Neuronal stem cell (in vitro differentiated cells): ENCODE measurements around the gene MYLK4.

Source experiments
- DNase-seq: peaks from one replicate; pipeline ENCODE4 v3.0.0-alpha.2; 2013; ENCODE audit warnings: low spot score
- H2AFZ ChIP-seq: one replicate; pipeline ENCODE4 v1.6.1; 2013; ENCODE audit warnings: mild to moderate bottlenecking, low read length, inconsistent platforms
- H2AK5ac ChIP-seq: 2 replicates; pipeline ENCODE4 v1.6.1; 2013; ENCODE audit warnings: low read depth, mild to moderate bottlenecking, inconsistent platforms, low read length, moderate library complexity, mixed read lengths
- H2BK120ac ChIP-seq: 2 replicates; pipeline ENCODE4 v1.6.1; 2013; ENCODE audit warnings: low read depth, mild to moderate bottlenecking, inconsistent platforms, low read length, moderate library complexity, mixed read lengths
- H2BK12ac ChIP-seq: one replicate; pipeline ENCODE4 v1.6.1; 2013; ENCODE audit warnings: low read length, inconsistent platforms
- H2BK15ac ChIP-seq: 2 replicates; pipeline ENCODE4 v1.6.1; 2013; ENCODE audit warnings: mild to moderate bottlenecking, low read length, inconsistent platforms, mixed read lengths
- H2BK5ac ChIP-seq: one replicate; pipeline ENCODE4 v1.6.1; 2013; ENCODE audit warnings: inconsistent platforms, mild to moderate bottlenecking, low read length, moderate library complexity
- H3K14ac ChIP-seq: one replicate; pipeline ENCODE4 v1.6.1; 2013; ENCODE audit warnings: low read length, inconsistent platforms
- H3K18ac ChIP-seq: 2 replicates; pipeline ENCODE4 v1.6.1; 2013; ENCODE audit warnings: low read length, inconsistent platforms
- H3K23ac ChIP-seq: 2 replicates; pipeline ENCODE4 v1.6.1; 2013; ENCODE audit warnings: low read depth, mild to moderate bottlenecking, mixed read lengths, low read length, inconsistent platforms; ENCODE audit not compliant: poor library complexity
- H3K27ac ChIP-seq: replicated peaks from 3 replicates; pipeline ENCODE4 v1.5.1; 2013; ENCODE audit warnings: low read length, inconsistent platforms
- H3K27me3 ChIP-seq, 3 experiments: 2 replicates each; pipeline ENCODE4 v1.6.1; 2013; ENCODE audit warnings: low read length in 3 of 3, mild to moderate bottlenecking in 2 of 3, inconsistent platforms in 1 of 3, low read depth in 1 of 3, mixed read lengths in 1 of 3, moderate library complexity in 1 of 3; ENCODE audit not compliant: control insufficient read depth in 3 of 3, insufficient read depth in 3 of 3
- H3K36me3 ChIP-seq, 2 donors: replicated peaks in 1 of 2; 2 replicates each; pipeline ENCODE4 v1.6.1; 2013; ENCODE audit warnings: low read length in 2 of 2; ENCODE audit not compliant: control insufficient read depth in 2 of 2, insufficient read depth in 2 of 2
- H3K4ac ChIP-seq: 2 replicates; pipeline ENCODE4 v1.6.1; 2013; ENCODE audit warnings: inconsistent platforms, mild to moderate bottlenecking, low read length, moderate library complexity
- H3K4me1 ChIP-seq, 2 donors: 1 replicate in 1 of 2; 2 replicates in 1 of 2; pipeline ENCODE4 v1.6.1; 2013; ENCODE audit warnings: low read length in 2 of 2, low read depth in 1 of 2; ENCODE audit not compliant: control insufficient read depth in 2 of 2, insufficient read depth in 1 of 2
- H3K4me2 ChIP-seq: one replicate; pipeline ENCODE4 v1.6.1; 2013; ENCODE audit warnings: mild to moderate bottlenecking, low read length, inconsistent platforms; ENCODE audit not compliant: insufficient read depth, poor library complexity, severe bottlenecking
- H3K4me3 ChIP-seq, 2 donors: 2 replicates each; pipeline ENCODE4 v1.5.1; 2013; ENCODE audit warnings: low read length in 2 of 2, mild to moderate bottlenecking in 2 of 2, inconsistent platforms in 1 of 2, moderate library complexity in 1 of 2
- H3K79me1 ChIP-seq: one replicate; pipeline ENCODE4 v1.6.1; 2013; ENCODE audit warnings: low read depth, mild to moderate bottlenecking, inconsistent platforms, low read length, moderate library complexity
- H3K9ac ChIP-seq: one replicate; pipeline ENCODE4 v1.6.1; 2013; ENCODE audit warnings: mild to moderate bottlenecking, low read depth, low read length, inconsistent platforms; ENCODE audit not compliant: poor library complexity
- H3K9me3 ChIP-seq, 2 donors: replicated peaks in 1 of 2; 2 replicates each; pipeline versions ENCODE3 to v1.6.1; 2013; ENCODE audit warnings: low read length in 2 of 2, mild to moderate bottlenecking in 2 of 2, inconsistent platforms in 1 of 2, low read depth in 1 of 2, mixed read lengths in 1 of 2, moderate library complexity in 1 of 2; ENCODE audit not compliant: control insufficient read depth in 2 of 2, insufficient read depth in 1 of 2
- H4K8ac ChIP-seq: one replicate; pipeline ENCODE4 v1.6.1; 2013; ENCODE audit warnings: low read depth, mild to moderate bottlenecking, inconsistent platforms, low read length, moderate library complexity
- H4K91ac ChIP-seq: one replicate; pipeline ENCODE4 v1.6.1; 2013; ENCODE audit warnings: low read length, low read depth, mild to moderate bottlenecking, inconsistent platforms; ENCODE audit not compliant: poor library complexity
- WGBS, 2 donors: extraction: QIAGEN DNeasy Blood & Tissue Kit; methylation state at CpG; one replicate each; pipeline ENCODE4 v1.1.7; 2013; ENCODE audit warnings: missing lambda C conversion rate in 2 of 2, mixed read lengths in 1 of 2; ENCODE audit not compliant: insufficient read length in 2 of 2, insufficient replicate concordance in 1 of 2; ENCODE audit errors: extremely low coverage in 2 of 2; 5-methylcytosine and 5-hydroxymethylcytosine counted together

Gene MYLK4

DNA sequence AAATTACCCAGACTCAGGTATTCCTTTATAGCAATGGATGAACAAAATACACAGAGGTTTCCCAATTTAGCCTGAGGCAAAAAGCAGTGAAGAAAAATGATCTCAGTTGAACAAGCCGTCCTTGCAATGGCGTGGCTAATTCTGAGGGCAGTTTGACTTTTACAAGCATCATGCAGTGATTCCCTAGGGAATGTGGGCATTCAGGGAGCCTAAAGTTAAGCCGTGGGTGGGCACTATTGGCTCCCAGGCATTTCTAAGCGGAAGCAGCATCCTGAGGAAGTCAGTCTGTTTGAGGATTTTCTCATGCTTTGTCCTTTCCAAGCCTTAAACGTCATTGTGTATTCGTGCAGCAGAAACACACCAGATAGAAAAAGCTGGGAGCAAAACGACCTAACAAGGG is 133.9 kb downstream of the MYLK4 start:
- no peak overlapping the region for H3K4me2 ChIP-seq
- peaks cover 0 to 5% (median 0%) of the 10 kb centered on the region in 3 experiments for H3K27me3 ChIP-seq
- H2AK5ac ChIP-seq: no peak overlapping the region
- no peak overlapping the region for H3K14ac ChIP-seq
- no peaks in the 10 kb centered on the region for H3K4me1 ChIP-seq
- H2AFZ ChIP-seq: no peak overlapping the region
- H3K23ac ChIP-seq: no peak overlapping the region
- no peak overlapping the region for H3K18ac ChIP-seq
- no peaks in the 10 kb centered on the region for H3K79me1 ChIP-seq
- no CpG with 5 or more reads among the region's 7 CpGs for WGBS, 2 donors
- no peak overlapping the region for H3K27ac ChIP-seq
- no peak overlapping the region for H4K91ac ChIP-seq
- no peaks in the 10 kb centered on the region for H3K36me3 ChIP-seq
- no peak overlapping the region for H3K4me3 ChIP-seq
- H3K9me3 ChIP-seq: no peaks in the 10 kb centered on the region
- H3K9ac ChIP-seq: no peak overlapping the region
- no peak for DNase-seq
- no peak overlapping the region for H2BK15ac ChIP-seq
- no peak overlapping the region for H2BK120ac ChIP-seq
- no peak overlapping the region for H2BK12ac ChIP-seq
- no peak overlapping the region for H2BK5ac ChIP-seq
- no peak overlapping the region for H3K4ac ChIP-seq
- no peak overlapping the region for H4K8ac ChIP-seq

DNA sequence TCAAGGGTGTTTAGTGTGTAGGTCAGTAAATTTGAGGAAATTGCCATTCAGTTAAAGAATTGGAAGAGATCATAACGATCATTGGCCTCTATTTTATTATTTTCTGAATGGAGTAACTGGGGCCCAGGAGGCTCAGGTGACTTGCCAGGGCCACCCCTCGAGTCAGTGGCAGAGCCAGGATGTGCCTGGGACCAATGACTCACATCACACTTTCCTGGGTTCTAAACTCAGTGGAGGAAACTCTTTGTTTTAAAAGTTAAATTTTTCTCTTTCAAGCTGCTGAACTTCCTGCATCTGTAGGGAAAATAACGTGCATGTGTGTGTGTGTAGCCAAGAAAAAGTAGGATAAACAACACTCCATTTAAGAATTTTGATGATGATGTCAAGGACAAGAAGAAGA is 135.5 kb downstream of the MYLK4 start:
- Histone ChIP-seq H2BK120ac (no peak overlapping the region), H3K27ac (no peak overlapping the region), H3K9me3 (no peaks in the 10 kb centered on the region), H3K4me1 (no peaks in the 10 kb centered on the region), H3K4ac (no peak overlapping the region), H3K4me3 (no peak overlapping the region), H3K9ac (no peak overlapping the region), H3K36me3 (no peaks in the 10 kb centered on the region), H3K18ac (no peak overlapping the region), H4K8ac (no peak overlapping the region), H3K14ac (no peak overlapping the region), H2AK5ac (no peak overlapping the region), H3K4me2 (no peak overlapping the region), H3K23ac (no peak overlapping the region), H2BK12ac (no peak overlapping the region), H3K79me1 (no peaks in the 10 kb centered on the region), H4K91ac (no peak overlapping the region), H2BK5ac (no peak overlapping the region), H3K27me3 (peaks cover 0 to 1% (median 0%) of the 10 kb centered on the region in 3 experiments), H2AFZ (no peak overlapping the region), H2BK15ac (no peak overlapping the region)
- no CpG with 5 or more reads among the region's 3 CpGs for WGBS, 2 donors
- no peak for DNase-seq

DNA sequence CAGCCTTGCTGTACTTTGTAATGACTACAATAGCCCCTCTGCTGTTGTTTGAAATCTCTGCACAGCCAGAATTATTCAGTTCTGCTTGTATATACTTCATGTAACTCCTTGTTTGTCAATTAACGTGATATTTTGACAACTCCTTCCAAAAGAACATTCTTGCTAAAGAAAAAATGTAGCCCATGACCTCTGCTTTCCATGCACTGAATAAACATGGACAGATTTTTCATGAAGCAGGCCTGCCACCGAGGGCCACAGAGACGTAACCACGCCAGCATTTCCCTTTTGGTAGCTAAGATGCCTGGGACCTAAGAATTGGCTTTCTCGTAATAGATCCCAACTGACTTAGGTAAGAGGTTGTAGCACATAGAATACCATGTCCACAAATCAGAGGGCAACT is 135.9 kb downstream of the MYLK4 start:
- Histone ChIP-seq H3K4me1 (no peaks in the 10 kb centered on the region), H3K27me3 (no peaks in the 10 kb centered on the region), H3K23ac (no peak overlapping the region), H3K9me3 (no peaks in the 10 kb centered on the region), H3K14ac (no peak overlapping the region), H3K4me3 (no peak overlapping the region), H3K4me2 (no peak overlapping the region), H4K8ac (no peak overlapping the region), H2BK12ac (no peak overlapping the region), H3K79me1 (no peaks in the 10 kb centered on the region), H3K18ac (no peak overlapping the region), H3K36me3 (no peaks in the 10 kb centered on the region), H2AK5ac (no peak overlapping the region), H4K91ac (no peak overlapping the region), H3K4ac (no peak overlapping the region), H2BK5ac (no peak overlapping the region), H3K27ac (no peak overlapping the region), H3K9ac (no peak overlapping the region), H2BK120ac (no peak overlapping the region), H2AFZ (no peak overlapping the region), H2BK15ac (no peak overlapping the region)
- no CpG with 5 or more reads among the region's 5 CpGs for WGBS, 2 donors
- DNase-seq: no peak

DNA sequence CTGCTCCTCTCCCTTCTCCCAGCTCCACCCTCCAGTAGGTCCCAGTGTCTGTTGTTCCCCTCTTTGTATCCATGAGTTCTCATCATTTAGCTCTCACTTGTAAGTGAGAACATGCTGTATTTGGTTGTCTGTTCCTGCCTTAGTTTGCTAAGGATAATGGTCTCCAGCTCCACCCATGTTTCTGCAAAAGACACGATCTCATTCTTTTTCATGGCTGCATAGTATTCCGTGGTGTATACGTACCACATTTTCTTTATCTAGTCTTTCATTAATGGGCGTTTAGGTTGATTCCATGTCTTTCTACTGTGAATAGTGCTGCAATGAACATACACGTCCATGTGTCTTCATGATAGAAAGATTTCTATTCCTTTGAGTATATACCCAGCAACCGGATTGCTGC is 136.6 kb downstream of the MYLK4 start:
- no peak overlapping the region for H3K27ac ChIP-seq
- H2BK120ac ChIP-seq: no peak overlapping the region
- H3K18ac ChIP-seq: no peak overlapping the region
- no peak overlapping the region for H4K8ac ChIP-seq
- no peak overlapping the region for H4K91ac ChIP-seq
- no peaks in the 10 kb centered on the region for H3K4me1 ChIP-seq
- H3K27me3 ChIP-seq: no peaks in the 10 kb centered on the region
- H2BK12ac ChIP-seq: no peak overlapping the region
- no peak overlapping the region for H3K4me3 ChIP-seq
- H3K79me1 ChIP-seq: no peaks in the 10 kb centered on the region
- no peak overlapping the region for H2BK5ac ChIP-seq
- no peaks in the 10 kb centered on the region for H3K9me3 ChIP-seq
- no peak overlapping the region for H2AFZ ChIP-seq
- H2AK5ac ChIP-seq: no peak overlapping the region
- no CpG with 5 or more reads among the region's 6 CpGs for WGBS, 2 donors
- no peak for DNase-seq
- H2BK15ac ChIP-seq: no peak overlapping the region
- no peak overlapping the region for H3K4me2 ChIP-seq
- no peaks in the 10 kb centered on the region for H3K36me3 ChIP-seq
- no peak overlapping the region for H3K9ac ChIP-seq
- no peak overlapping the region for H3K14ac ChIP-seq
- H3K23ac ChIP-seq: no peak overlapping the region
- H3K4ac ChIP-seq: no peak overlapping the region
